Measurements from ENCODE around the gene SLC39A7.

Gene SLC39A7

GRCh38 chr6:33190504-33191107 lies 10.1 kb upstream of the SLC39A7 start:
- DNase-seq = no peak

GRCh38 chr6:33191383-33192104 lies 9.1 kb upstream of the SLC39A7 start:
- no peak for DNase-seq

DNA sequence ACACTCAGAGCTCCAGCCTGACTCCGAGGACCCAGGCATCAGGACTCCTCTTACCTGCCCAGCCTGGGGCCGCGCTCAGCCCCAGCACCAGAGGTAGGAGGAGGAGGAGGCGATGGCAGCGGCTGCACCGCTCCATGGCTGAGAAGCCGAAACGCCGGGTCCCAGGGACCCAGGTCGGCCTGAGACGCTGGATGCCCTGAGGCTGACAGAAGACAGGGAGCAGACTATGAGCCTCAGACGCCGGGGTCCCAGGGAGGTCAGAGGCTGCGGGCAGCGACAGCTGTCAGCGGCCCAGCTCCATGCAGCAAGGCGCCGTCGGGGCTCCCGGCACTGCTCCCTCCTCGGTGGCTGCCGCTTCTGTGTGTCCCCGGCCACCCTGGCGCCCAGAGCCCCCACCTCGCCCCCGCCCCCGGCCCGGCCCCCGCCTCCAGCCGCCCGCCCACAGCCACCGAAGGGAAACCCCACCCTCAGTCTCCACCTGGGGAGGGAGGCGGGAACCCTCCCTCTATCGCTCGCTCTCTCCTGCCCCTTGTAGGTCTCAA lies 8.5 kb upstream of the SLC39A7 start, which contains the start of gene COL11A2:
COL11A2 (minus strand) TSS at position 363 of the 542 bp plus-strand sequence; CDS start at position 136, 227 bp downstream.
- no peak for DNase-seq

DNA sequence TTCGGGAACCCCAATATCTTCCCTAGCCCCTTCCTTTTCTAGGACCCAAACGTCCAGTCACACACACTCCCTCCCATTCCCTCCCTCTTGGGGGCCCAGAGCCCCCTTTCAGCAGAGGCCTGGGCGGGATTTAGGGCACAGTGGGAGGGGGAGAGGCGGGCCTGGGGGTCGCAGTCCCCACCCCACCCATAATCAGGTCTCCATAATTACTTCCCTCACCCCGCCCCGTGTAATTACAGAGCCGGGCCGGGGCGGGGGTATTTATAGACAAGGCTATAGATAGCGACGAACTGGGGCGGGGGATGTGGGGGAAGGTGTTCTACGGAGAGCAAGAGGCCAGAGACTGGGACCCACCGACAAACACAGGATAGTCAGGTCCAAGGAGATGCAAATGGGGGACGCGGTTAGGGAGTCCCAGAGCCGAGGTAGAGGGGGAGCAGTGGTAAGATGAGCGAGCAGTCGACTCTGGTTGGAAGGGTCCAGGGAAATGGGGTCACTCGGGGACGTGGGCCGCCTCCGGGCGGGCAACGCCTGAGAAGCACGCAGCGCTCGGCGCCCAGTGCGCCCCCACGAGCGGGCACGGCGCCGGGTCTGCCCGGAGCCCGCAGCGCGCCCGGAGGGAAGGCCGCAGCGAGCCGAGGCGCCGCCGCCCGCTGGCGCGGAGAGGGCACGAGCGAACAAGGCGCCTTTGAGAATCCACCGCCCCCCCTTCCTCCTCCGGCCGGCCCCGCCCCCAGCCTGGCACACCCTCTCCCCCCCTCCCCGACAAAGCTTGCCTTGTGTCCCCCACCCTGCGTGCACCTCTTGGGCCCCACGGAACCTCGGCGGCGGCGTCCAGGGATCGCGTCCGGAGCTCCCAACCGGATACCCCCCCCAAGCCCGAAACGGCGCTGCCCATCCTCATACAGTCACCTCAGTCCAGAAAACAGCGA lies 7.7 kb upstream of the SLC39A7 start:
- DNase-seq = no peak

DNA sequence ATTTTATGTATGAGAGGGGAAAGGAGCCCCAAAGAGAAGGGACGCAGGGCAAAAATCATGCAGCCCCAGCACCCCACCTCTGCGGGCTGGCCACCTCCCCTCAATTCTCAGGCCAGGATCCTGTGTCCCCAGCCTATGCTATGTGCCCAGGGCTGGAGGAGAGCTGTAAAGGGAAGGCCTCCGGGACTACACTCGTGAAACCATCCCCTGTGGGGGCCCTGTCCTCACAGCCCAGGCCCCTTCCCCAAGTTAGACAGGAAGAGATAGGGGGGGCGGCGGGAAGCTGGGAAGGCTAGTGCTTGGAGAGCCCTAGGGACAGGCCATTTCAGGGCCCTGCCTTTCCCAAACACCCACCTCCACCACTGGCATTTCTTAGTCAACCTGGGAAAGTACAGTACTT lies 7.0 kb upstream of the SLC39A7 start:
- DNase-seq = no peak

- no peak for DNase-seq
Measured at GRCh38 chr6:33194431-33194979, 6.2 kb upstream of the SLC39A7 start.

DNA sequence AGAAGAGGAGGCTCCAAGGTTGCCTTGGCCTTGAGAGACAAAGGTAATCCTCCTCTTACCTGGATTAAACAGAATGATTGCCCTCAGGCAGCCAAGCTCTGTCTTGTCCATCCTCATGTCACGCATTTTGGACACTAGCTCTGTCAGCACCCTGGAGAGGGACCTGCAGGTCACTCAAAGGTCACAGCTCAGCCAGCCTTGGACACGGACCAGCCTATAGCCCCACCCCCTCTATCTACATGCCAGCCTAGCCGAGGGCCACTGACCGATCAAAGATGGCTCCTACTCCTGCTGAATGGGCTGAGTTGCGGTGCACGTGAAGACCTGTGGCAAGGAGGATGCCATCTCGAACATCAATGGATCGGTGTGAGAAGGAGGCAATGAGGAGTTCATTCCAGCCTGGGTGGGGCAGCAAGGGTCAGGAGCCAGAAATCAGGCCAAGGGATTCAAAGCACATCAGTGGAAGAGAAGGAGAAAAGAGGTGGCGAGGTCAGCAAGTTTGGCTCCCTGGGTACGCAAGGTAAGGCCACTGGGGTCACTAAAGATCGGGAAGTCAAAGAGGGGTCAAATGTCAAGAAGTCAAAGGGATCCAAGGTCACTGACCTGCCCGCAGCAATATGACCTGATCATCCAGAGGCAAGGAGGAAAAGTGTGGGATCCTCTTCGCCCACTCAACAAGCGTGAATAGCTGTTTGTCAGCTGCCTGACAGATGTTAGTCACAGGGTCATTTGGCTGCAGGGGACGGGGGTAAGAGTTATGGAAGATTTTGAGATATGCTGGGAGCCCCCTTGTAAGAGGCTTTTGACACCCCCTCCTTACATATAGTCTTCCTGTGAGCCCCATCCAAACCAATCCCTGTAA lies 5.1 kb upstream of the SLC39A7 start:
- DNase-seq = no peak

DNA sequence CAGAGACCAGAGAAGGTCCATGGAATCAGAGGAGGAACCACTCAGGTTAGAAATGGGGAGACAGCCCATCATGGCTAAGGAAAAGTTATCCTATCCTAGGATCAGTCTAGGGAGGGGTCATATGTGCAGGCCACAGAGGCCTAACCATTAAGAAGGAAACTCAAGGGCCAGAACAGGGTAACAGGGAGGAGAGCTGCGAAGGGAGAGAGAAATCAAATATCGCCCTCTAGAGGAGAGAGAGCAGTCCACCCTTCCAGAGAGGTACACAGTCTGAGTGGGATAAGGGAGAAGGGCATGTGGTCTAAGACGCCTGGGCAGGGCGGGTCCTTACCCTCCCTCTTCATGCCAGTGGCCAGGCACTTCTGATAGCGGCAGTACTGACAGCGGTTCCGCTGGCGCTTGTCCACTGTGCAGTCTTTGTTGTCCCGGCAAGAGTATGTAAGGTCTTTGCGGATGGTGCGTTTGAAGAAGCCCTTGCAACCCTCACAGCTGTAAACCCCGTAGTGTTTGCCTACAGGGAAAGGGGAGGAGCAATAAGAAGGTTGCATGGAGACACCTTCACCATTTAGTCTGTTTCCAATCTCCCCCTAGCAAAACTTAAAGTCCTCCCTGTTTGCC lies 3.1 kb upstream of the SLC39A7 start:
- DNase-seq = peak; percentile 95

- no peak for DNase-seq
Measured at GRCh38 chr6:33198159-33198852, 2.4 kb upstream of the SLC39A7 start.

GRCh38 chr6:33198853-33199436 lies 1.7 kb upstream of the SLC39A7 start:
- DNase-seq = no peak

- DNase-seq = peak; percentile 93
Measured at GRCh38 chr6:33199687-33200218, 914 bp upstream of the SLC39A7 start.

DNA sequence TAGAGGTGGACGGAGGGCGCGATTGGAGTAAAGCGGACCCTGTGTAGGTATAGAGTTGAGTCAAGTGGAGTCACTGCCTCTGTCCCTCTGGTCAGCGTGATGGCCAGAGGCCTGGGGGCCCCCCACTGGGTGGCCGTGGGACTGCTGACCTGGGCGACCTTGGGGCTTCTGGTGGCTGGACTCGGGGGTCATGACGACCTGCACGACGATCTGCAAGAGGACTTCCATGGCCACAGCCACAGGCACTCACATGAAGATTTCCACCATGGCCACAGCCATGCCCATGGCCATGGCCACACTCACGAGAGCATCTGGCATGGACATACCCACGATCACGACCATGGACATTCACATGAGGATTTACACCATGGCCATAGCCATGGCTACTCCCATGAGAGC lies 479 bp downstream of the SLC39A7 start:
- peak; percentile 19 for DNase-seq

DNA sequence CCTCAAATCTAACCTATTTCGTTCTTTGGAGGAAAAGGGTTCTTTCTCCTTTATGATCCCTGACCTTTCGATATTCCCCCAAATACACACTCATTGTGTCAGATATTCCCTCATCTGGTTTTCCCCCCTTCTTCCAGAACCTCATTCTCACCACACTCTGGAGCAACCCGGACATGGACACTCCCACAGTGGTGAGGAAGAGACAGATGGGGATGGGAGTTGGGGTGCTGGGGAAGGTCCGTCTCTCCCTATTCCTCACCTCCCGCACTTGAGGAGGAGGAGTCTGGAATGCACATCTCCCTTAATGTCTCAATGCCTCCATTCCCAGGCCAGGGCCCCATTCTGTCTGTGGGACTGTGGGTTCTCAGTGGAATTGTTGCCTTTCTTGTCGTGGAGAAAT lies 1.3 kb downstream of the SLC39A7 start:
- DNase-seq = no peak

- DNase-seq = no peak
Measured at GRCh38 chr6:33202799-33203198, 2.1 kb downstream of the SLC39A7 start.

- peak; percentile 4 for DNase-seq
Measured at GRCh38 chr6:33203443-33204164, 2.9 kb downstream of the SLC39A7 start.

- DNase-seq = peak; percentile 17
Measured at GRCh38 chr6:33204165-33204414, 3.4 kb downstream of the SLC39A7 start.

- peak; percentile 56 for DNase-seq
Measured at GRCh38 chr6:33204415-33205190, 3.9 kb downstream of the SLC39A7 start, which contains the start of gene HSD17B8. HSD17B8 (plus strand) TSS chr6:33204655; CDS start chr6:33204669, 14 bp downstream.

GRCh38 chr6:33205191-33206026 lies 4.7 kb downstream of the SLC39A7 start:
- peak; percentile 84 for DNase-seq

Data from 8988T (cell line).